Endothelial cell (in vitro differentiated cells): ENCODE results near the gene DUOX1. TPM values are rescaled to one million over a fixed set of nuclear protein-coding genes. Genes with fewer than 3 reads are reported as not detected.
A peak's percentile ranks its signal among the peaks of the same experiment; 100 is the strongest.

Experiments
- DNase-seq: peaks from one replicate; pipeline ENCODE4 v3.0.0; 2021; ENCODE audit warnings: low spot score
- H3K27ac Mint-ChIP-seq: one replicate; pipeline ENCODE4 v1.8.0; 2021; ENCODE audit warnings: mixed read lengths, inconsistent platforms; ENCODE audit not compliant: unreplicated experiment
- H3K27me3 Mint-ChIP-seq: one replicate; pipeline ENCODE4 v1.8.0; 2021; ENCODE audit warnings: mild to moderate bottlenecking, moderate library complexity, mixed read lengths, inconsistent platforms; ENCODE audit not compliant: unreplicated experiment
- H3K36me3 Mint-ChIP-seq: one replicate; pipeline ENCODE4 v1.8.0; 2021; ENCODE audit warnings: mild to moderate bottlenecking, low read depth, mixed read lengths, inconsistent platforms; ENCODE audit not compliant: unreplicated experiment
- H3K4me1 Mint-ChIP-seq: one replicate; pipeline ENCODE4 v1.8.0; 2021; ENCODE audit warnings: mild to moderate bottlenecking, mixed read lengths, inconsistent platforms; ENCODE audit not compliant: unreplicated experiment
- H3K4me3 Mint-ChIP-seq: one replicate; pipeline ENCODE4 v1.8.0; 2021; ENCODE audit warnings: mild to moderate bottlenecking, mixed read lengths, inconsistent platforms; ENCODE audit not compliant: unreplicated experiment
- H3K9me3 Mint-ChIP-seq: one replicate; pipeline ENCODE4 v1.8.0; 2021; ENCODE audit warnings: mixed read lengths, inconsistent platforms; ENCODE audit not compliant: unreplicated experiment
- total RNA-seq: library from RNA; stranded (reverse); fragmentation: NEBNext Ultra II Directional; extraction: Animal tissue kit (Norgen Biotek cat#: 25700); gene quantifications from one replicate; pipeline ENCODE4 v1.2.1, GENCODE V29; 2021; ENCODE audit not compliant: unreplicated experiment
- TF ChIP-seq, protein P1 (sequence below): fragments of 200-600 bp; sonication (generic); IDR thresholded peaks from one replicate; pipeline ENCODE4 v1.5.0; 2021; ENCODE audit warnings: antibody characterized with exemption; ENCODE audit not compliant: unreplicated experiment

DUOX1 gene
- total RNA-seq, 1 donor from 2014 or later = not detected

DNA sequence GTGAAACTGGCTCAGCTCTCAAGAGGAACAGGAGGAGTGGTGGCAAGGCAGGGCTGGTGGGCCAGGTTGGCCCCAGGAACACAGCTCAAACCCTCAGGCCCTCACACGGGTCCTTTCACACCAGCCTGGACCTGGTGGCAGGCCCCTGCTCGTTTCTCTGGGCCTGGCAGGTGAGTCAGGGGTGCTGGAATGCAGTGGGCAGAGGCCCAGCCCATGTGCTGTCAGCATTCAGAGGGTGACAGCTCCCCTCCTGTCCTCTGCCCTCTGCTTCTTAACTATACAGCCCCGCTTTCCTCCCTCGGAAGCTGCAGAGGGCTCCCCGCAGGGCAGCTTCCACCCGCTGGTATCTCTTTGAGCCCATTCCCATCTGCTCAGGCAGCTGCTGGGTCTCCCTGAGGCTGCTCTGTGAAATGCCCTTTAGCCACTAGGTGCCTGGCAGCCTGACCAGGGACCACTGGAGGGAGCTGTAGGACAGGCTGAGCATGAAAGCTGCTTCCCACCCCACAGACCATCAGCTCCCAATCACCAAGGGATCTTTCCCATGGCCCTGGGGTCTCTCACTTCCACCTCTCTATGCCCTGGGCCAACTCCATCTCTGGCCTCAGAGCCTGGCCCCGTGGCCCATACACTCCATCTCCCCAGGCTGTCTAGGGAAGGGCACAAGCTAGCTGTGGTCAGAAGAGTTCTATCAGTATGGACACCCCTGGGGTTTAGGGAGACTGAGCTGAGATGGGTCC is 33.1 kb downstream of the DUOX1 start:
- TF ChIP-seq, protein P1, sequence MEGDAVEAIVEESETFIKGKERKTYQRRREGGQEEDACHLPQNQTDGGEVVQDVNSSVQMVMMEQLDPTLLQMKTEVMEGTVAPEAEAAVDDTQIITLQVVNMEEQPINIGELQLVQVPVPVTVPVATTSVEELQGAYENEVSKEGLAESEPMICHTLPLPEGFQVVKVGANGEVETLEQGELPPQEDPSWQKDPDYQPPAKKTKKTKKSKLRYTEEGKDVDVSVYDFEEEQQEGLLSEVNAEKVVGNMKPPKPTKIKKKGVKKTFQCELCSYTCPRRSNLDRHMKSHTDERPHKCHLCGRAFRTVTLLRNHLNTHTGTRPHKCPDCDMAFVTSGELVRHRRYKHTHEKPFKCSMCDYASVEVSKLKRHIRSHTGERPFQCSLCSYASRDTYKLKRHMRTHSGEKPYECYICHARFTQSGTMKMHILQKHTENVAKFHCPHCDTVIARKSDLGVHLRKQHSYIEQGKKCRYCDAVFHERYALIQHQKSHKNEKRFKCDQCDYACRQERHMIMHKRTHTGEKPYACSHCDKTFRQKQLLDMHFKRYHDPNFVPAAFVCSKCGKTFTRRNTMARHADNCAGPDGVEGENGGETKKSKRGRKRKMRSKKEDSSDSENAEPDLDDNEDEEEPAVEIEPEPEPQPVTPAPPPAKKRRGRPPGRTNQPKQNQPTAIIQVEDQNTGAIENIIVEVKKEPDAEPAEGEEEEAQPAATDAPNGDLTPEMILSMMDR = peak; percentile 54
- no peaks in the 10 kb centered on the region for H3K36me3 Mint-ChIP-seq
- peaks cover 15% of the 10 kb centered on the region for H3K27me3 Mint-ChIP-seq
- peaks cover 13% of the 10 kb centered on the region for H3K4me1 Mint-ChIP-seq
- DNase-seq = peak; percentile 89
- no peak overlapping the region for H3K4me3 Mint-ChIP-seq
- no peaks in the 10 kb centered on the region for H3K9me3 Mint-ChIP-seq
- H3K27ac Mint-ChIP-seq = no peak overlapping the region

GRCh38 chr15:45163508-45163856 is 33.7 kb downstream of the DUOX1 start:
- Mint-ChIP-seq H3K9me3 (no peaks in the 10 kb centered on the region), H3K4me3 (no peak overlapping the region), H3K27ac (no peak overlapping the region), H3K27me3 (peaks cover 13% of the 10 kb centered on the region), H3K36me3 (no peaks in the 10 kb centered on the region), H3K4me1 (peaks cover 11% of the 10 kb centered on the region)
- no peak for DNase-seq
- TF ChIP-seq, protein P1 = no peak

DNA sequence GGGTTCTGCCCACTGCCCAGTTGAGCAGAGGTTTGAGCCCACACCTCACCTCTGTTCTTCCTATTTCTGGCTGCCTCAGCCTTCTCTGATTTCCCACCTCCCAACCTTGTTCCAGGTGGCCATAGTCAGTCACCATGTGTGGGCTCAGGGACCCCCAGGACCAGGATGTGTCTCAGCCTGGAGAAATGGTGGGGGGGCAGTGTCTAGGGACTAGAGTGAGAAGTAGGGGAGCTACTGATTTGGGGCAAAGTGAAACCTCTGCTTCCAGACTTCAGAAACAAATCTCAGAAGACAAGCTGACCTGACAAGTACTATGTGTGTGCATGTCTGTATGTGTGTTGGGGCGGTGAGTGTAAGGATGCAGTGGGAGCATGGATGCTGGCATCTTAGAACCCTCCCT is 35.1 kb downstream of the DUOX1 start:
- peaks cover 11% of the 10 kb centered on the region for H3K4me1 Mint-ChIP-seq
- H3K27ac Mint-ChIP-seq = peak overlapping the region; percentile 11
- H3K36me3 Mint-ChIP-seq = no peaks in the 10 kb centered on the region
- peaks cover 11% of the 10 kb centered on the region for H3K27me3 Mint-ChIP-seq
- no peak for DNase-seq
- H3K4me3 Mint-ChIP-seq = no peak overlapping the region
- no peaks in the 10 kb centered on the region for H3K9me3 Mint-ChIP-seq
- TF ChIP-seq, protein P1 = no peak

DNA sequence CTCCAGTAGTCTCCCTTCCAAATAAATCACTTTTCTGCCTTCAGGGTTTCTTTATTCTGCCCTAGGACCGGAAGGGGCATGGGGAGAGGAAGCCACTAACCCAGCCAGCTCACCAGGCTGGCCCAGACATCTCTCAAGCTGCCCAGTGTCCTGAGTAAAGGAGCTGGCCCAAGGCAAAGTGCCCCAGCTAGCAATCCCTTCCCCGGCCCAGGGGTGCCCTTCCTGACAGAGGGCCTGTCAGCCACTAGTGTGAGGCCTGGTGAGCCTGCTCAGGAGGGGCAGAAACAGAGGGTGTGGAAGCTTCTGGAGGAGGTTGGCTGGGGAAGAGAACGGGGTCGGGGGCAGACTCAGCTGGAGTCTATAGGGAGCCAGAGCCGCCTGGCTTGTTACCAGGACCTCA is 35.7 kb downstream of the DUOX1 start:
- Mint-ChIP-seq H3K27ac (peak overlapping the region; percentile 11), H3K4me3 (no peak overlapping the region), H3K4me1 (peaks cover 10% of the 10 kb centered on the region), H3K36me3 (no peaks in the 10 kb centered on the region), H3K27me3 (peaks cover 5% of the 10 kb centered on the region), H3K9me3 (no peaks in the 10 kb centered on the region)
- no peak for DNase-seq
- TF ChIP-seq, protein P1 = no peak

- H3K4me1 Mint-ChIP-seq = peaks cover 3% of the 10 kb centered on the region
- TF ChIP-seq, protein P1 = peak; percentile 49
- H3K27me3 Mint-ChIP-seq = peaks cover 5% of the 10 kb centered on the region
- H3K27ac Mint-ChIP-seq = no peak overlapping the region
- H3K4me3 Mint-ChIP-seq = no peak overlapping the region
- H3K9me3 Mint-ChIP-seq = no peaks in the 10 kb centered on the region
- DNase-seq = peak; percentile 84
- peaks cover 9% of the 10 kb centered on the region for H3K36me3 Mint-ChIP-seq
Measured at GRCh38 chr15:45166834-45167630, 37.2 kb downstream of the DUOX1 start.
